KOPT-K1 (cell line): Measurements from ENCODE around the gene EN2.

ENCODE experiments used
- H3K27ac ChIP-seq: fragments of 200-600 bp; sonication (generic); 2 replicates; pipeline ENCODE4 v1.5.1; 2016; ENCODE audit warnings: antibody characterized with exemption, mild to moderate bottlenecking, low read depth, low read length; ENCODE audit not compliant: poor library complexity, severe bottlenecking
- H3K36me3 ChIP-seq: fragments of 200-600 bp; sonication (generic); 2 replicates; pipeline ENCODE4 v1.5.1; 2017; ENCODE audit warnings: antibody characterized with exemption, mild to moderate bottlenecking, low read length, moderate library complexity; ENCODE audit not compliant: insufficient read depth
- H3K9me3 ChIP-seq: fragments of 200-600 bp; sonication (generic); 2 replicates; pipeline ENCODE4 v1.5.1; 2017; ENCODE audit warnings: antibody characterized with exemption, low read length, mild to moderate bottlenecking; ENCODE audit not compliant: insufficient read depth, poor library complexity, severe bottlenecking

Gene EN2

DNA sequence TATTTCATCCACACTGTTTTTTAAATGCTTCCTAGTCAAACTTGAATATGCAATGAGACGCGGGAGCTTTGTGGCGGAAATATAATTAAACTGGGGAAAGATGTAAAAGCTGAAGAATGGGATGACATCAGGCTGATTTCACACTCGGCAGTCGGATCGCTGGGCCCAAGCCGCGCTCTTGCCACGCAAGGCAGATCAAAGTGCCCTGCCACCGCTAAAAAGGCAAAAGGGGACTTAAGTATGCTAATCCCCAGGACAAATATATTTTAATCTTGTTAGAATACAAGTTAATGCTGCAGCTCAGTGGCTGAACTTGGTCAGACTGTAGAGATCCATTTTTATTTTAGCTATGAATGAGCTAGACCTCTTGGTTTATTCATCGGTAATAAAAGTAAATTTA is 13.8 kb downstream of the EN2 start:
- Histone ChIP-seq H3K27ac (no peak overlapping the region), H3K9me3 (peaks cover 4% of the 10 kb centered on the region), H3K36me3 (no peaks in the 10 kb centered on the region)

DNA sequence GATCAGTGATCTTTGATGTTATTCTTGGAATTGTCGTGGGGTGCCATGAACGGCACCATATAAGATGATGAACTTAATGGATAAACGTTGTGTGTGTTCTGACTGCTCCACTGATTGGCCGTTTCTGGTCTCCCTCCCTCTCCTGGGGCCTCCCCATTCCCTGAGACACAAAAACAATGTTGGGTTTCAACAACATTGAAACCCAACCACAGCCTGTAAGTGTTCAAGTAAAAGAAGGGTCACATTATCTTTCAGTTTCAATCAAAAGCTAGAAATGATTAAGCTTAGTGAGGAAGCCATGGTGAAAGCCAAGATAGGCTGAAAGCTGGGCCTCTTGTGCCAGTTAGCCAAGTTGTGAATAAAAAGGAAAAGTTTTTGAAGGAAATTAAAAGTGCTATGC is 19.5 kb downstream of the EN2 start:
- H3K27ac ChIP-seq = no peak overlapping the region

DNA sequence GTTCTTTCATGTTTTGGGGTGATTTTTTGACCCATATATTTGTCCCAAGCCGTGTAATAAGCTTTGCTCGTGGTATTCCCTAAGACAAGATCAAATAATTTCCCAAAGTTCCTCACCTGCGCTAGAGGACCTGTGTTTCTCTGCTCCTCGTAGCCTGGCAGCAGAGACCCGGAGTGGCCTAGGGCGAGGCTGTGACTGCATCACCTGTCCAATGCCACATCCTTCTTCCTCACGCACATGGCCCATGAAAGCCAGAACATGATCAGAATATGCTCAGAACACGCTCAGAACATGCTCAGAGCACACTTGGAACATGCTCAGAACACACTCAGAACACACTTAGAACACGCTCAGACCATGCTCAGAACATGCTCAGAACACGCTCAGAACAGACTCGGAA is 23.8 kb downstream of the EN2 start:
- Histone ChIP-seq H3K9me3 (peaks cover 11% of the 10 kb centered on the region), H3K27ac (no peak overlapping the region), H3K36me3 (no peaks in the 10 kb centered on the region)

More for the DNA sequence above, 19.5 kb downstream of the EN2 start:
- Histone ChIP-seq H3K36me3 (no peaks in the 10 kb centered on the region), H3K9me3 (peaks cover 7% of the 10 kb centered on the region)

DNA sequence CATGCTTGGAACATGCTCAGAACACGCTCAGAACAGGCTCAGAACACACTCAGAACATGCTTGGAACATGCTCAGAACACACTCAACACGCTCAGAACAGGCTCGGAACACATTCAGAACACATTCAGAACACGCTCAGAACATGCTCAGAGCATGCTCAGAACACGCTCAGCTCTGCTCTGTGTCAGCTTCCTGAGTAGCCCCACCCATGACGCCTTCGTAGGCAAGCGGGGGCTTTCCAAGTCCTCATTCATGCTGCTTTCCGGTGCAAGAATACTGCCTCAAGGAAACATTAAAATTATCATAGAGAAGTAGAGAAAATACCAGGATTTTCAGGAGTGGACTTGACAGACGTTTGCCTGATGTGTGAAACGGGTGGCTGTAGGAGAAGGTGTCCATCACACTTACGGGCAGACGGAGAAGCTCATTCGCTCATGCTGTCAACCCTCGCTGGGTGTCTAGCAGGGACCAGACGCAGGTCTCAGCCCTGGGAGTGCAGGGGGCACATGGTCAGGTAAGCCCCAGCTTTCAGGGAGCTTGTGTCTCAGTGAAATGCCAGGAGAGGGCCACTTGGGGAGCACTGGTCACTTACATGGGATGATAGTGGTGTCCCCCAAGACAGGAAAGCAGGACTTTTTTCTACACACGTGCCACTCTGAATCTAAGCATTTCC is 24.7 kb downstream of the EN2 start:
- Histone ChIP-seq H3K9me3 (peaks cover 11% of the 10 kb centered on the region), H3K36me3 (no peaks in the 10 kb centered on the region), H3K27ac (no peak overlapping the region)

DNA sequence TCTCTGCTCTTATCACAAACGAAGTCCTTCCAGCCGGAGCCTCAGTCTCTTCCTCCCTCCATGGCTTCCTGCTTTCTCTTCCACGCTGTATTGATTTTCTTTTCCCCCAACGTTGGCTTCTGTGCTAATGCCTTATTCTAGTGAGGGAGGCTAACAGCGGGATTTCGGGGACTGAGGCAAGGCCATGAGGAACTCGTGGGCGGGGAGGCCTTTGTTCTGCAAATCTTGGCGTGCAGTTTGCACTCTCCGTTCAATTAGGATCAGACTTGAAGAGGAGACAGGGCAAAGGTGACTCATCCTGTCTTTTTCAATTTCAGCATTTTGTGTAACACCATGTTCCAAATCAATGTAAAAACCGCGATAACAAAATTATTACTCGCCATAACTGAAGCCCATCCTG is 25.3 kb downstream of the EN2 start:
- Histone ChIP-seq H3K27ac (no peak overlapping the region), H3K36me3 (no peaks in the 10 kb centered on the region)

DNA sequence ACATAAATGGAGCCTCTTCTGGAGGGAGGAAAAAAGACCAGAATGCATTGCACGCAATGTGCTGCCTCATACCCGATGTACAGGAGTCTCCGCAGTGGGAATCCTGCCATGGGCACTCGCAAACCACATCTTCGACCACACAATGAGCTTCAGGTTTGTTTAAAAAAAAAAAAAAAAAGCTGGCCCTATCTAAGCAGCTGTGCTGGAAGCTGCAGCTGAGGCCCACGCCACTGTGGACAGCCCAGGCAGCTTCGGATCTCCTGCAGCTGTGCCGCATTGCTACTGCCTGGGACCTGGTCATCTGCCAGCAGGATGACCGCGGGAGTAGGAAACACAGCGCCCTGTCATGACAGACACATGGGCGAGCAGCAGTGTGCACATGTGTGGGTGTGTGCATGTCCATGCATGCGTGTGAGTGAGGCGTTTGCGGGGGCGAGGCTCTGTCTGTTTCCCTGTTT is 26.0 kb downstream of the EN2 start:
- peaks cover 11% of the 10 kb centered on the region for H3K9me3 ChIP-seq
- H3K27ac ChIP-seq = no peak overlapping the region
- H3K36me3 ChIP-seq = no peaks in the 10 kb centered on the region

More for the DNA sequence above, 25.3 kb downstream of the EN2 start:
- H3K9me3 ChIP-seq = peaks cover 11% of the 10 kb centered on the region

DNA sequence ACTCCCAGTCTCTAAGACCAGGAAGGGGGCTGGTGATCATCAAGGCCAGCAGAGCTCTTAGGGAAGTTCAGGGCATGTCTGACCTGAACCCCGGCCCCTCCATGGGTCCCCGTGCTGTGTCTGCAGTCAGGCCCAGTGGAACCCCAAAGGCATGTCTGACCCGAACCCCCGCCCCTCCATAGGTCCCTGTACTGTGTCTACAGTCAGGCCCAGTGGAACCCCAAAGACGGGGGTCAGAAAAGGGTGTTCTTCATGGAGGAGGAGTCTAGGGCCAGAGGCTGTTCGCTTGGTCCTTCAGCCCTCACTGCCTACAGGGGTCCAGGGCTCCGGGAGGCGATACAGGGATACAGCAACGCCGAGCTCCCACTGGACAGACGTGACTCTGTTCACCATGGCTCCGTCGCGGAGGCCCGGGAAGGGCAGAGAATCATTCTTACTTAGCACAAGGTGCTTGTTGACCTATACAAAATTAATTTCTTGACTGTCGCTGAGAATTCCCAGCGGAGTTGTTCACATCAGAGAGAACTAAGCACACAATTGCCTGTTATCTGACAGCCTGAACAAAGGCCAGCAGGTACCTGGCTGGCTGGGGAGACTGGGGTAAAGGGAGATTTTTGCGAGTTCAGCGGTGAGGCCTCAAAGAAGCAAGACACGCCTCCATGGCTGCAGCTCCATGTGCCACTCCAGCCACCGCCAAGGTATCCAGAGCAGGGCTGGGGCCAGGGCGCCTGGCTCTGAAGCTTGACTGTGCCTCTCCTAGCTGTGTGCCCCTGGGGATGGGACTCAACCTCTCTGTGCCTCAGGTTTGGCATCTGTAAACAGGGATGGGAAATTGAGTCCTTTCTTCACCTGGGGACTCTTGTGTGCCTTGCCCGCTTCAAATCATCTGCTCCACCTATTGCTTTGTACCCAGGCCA is 26.8 kb downstream of the EN2 start:
- no peak overlapping the region for H3K27ac ChIP-seq
- H3K36me3 ChIP-seq = no peaks in the 10 kb centered on the region
- H3K9me3 ChIP-seq = peaks cover 11% of the 10 kb centered on the region

DNA sequence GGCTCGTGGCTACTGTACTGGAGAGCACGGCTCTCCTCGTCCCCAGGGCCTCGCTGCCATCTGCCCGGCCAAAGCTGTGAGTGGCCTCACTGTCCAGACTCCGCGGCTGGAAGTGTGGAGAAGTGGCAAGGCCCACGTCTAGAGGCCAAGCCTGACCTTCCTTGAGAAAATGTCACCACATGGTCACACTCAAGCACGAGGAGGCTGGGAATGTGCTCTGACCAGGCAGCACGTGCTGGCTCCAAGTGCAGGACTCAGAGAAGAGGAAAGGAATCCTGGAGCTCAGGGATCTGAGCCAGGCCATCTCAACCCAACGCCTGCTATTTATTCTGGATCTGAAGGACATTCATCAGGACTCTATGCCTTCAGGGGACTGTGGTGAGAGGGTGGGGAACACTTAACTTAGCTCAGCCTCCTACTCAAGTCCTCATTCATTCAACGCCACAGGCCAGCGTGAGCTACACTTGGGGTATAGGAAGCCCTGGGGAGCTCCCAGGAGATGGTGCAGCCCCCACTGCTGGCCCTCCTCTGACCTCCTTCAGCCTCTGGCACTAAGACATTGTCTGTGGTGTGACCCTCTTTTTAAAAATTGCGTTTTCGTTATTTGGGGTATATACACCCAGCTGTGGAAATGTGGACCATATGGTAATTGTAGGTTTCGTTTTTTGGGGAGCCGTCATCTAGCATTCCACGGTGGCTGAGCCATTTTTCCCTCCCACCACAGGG is 29.0 kb downstream of the EN2 start:
- H3K9me3 ChIP-seq = peaks cover 8% of the 10 kb centered on the region
- no peak overlapping the region for H3K27ac ChIP-seq
- H3K36me3 ChIP-seq = no peaks in the 10 kb centered on the region

DNA sequence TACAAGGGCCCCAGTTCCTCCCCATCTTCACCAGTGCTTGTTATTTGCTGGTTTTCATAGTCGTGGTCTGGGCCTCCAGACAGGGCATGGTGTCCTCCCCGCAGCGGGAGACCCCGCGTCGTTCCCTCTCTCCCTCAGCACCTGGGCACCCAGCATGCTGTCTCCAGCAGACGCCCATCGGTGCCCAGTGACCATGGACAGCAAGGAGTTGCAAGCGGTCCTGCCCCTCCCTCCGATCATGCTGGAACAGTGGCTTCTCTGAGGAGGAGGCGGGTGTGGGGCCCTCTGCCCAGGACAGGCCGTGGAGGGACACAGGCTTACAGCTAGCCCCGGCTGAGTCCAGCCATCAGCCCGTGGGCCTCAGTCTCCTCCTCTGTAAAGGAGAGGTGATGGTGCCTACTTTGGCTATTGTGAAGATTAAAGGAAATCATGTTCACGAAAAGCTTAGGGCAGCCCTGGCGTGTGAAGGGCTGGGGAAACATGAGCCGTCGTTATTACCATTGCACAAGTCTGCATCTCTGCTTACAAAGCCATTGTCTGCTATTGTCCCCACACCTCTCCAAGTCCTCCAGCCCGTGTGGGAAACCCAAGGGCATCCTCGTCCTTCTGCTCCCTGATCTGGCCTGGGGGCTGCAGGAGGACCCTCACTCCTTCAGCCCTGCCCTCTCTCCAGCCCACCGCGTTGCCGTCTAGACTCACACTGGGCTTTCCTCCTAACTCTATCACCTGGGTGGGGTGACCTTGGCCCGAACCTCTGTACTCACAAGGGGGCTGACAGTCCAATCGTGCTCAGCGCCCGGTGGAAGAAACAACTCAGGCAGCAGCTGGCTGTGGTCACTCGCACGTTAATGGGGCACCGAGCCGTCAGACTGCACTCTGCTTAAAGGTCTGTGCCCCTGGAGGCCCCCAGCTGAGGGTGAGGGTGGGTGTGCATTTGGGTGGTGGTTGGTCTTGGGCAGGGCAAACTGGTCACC is 29.9 kb downstream of the EN2 start:
- H3K9me3 ChIP-seq = no peaks in the 10 kb centered on the region
- no peak overlapping the region for H3K27ac ChIP-seq
- H3K36me3 ChIP-seq = no peaks in the 10 kb centered on the region

DNA sequence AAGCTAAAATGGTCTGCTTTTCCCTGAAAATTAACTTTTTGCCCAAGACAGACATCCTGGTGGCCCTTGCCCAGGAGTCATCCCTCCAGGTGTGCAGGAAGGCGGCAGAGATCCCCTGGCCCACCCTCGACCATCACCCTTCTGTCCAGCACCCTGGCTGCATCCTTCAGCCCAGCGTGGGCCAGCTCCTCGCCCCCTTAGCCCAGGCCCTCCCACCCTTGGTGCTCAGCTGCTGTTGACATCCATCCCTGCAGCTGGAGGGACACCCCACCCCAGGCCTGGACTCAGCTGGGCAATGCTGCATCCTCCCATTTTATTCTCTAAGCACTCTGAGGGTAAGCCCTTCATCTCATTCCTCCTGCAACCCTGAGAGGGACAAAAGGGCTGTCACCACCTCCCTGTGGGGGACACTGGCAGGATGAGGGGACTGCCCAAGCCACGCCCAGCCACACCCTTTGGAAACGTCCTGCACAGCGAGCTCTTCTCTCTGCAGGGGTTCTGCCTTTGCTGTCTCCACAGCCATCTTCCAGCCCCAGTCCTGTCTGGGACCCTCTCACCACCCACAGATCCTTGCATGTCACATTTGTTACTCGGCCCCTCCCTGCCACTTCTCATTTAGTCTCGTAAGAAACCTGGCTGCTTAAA is 30.7 kb downstream of the EN2 start:
- Histone ChIP-seq H3K27ac (no peak overlapping the region), H3K9me3 (no peaks in the 10 kb centered on the region), H3K36me3 (no peaks in the 10 kb centered on the region)

DNA sequence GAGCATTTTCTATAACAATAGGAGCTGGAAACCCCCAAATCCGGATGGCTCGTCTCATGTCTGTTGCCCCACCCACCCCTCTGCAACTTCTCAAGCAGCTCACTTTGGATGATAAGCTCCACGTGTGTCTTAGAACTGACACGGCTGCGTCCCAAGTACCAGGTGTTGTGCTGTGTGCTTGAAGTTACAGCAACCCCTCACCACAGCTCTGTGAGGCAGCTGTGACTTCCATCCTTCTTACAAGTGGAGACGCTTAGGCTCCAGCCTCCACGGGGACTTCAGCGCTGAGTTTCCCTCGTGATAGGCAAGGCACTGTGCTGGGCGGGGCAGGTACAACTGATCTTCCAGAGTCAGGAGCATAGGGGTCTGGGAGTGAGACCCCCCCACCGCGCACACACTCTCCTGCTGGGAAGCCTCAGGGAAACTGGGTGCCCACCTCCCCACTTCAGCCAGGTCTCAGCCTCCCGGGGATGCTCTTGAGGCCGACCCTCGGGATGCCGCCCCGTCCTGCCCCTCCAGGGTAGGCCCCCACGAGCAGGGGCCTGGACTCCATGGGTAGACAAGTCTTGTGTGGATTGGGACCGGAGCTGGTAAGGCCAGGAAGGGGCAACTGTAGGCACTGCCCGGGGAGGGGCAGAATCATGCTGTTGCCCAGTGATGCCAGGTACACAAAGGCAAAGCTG is 31.4 kb downstream of the EN2 start:
- Histone ChIP-seq H3K27ac (no peak overlapping the region), H3K36me3 (no peaks in the 10 kb centered on the region)

DNA sequence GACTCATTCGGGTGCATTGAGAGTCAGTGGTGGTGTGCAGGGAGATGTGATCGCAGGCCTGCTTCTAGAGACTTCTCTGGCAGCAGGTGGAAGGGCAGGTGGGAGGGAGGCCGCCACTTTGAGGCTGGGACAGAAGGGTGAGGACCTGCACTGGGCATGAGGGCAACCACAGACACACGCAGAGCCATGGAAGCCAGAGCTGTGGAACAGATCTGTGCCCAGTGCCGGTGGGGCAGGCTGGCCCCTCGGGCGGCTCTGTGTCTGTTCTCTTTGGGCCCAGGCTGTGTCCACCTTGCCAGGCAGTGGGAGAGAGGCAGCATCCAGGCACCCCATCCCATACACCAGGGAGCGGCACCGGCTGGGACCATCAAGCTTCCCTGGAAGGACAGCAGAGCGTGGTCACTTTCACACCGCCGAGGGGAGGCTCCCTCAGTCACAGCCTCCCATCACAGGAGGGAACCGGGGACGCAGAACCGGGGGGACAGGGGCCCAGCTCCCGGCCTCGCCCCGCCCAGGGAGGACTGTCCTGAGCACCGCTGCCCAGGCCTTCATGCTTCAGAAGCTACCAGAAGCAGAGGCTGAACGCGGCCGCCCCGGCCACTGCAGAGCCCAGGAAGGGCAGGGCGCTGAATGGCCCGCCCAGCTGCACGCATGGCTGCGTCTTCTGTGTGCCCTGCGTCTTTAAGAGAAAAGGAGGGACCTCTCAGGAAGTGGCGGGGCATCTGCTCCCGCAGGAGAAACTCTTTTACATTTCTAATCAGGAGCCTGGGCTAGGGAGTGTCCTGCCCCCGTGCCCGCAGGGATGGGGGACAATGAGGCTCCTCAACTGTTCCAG is 32.1 kb downstream of the EN2 start:
- no peaks in the 10 kb centered on the region for H3K36me3 ChIP-seq
- no peaks in the 10 kb centered on the region for H3K9me3 ChIP-seq
- no peak overlapping the region for H3K27ac ChIP-seq

More for the DNA sequence above, 31.4 kb downstream of the EN2 start:
- H3K9me3 ChIP-seq = no peaks in the 10 kb centered on the region
